SK-N-SH treated with all-trans-retinoic acid at 6 μM for 48 hours (cell line): Measurements from ENCODE around the gene FAHD2A.

Experiments used
- ATAC-seq: fragments of 200-7000 bp; cut with Tn5 transposase; 3 replicates; pipeline ENCODE4 v1.9.1; 2020; ENCODE audit warnings: mild to moderate bottlenecking, moderate library complexity
- ARNTL ChIP-seq: fragments of 450-650 bp; formaldehyde crosslinking; IDR thresholded peaks from 2 replicates; pipeline ENCODE4 v1.5.0; 2020; ENCODE audit warnings: low read depth, mild to moderate bottlenecking, moderate library complexity, borderline replicate concordance
- BACH2 ChIP-seq: fragments of 250-450 bp; sonication (Bioruptor Pico); IDR thresholded peaks from 2 replicates; pipeline ENCODE4 v1.9.0; 2021; ENCODE audit warnings: mild to moderate bottlenecking, borderline replicate concordance
- CREB5 ChIP-seq: fragments of 250-450 bp; sonication (Bioruptor Pico); IDR thresholded peaks from 2 replicates; pipeline ENCODE4 v1.5.1; 2020; ENCODE audit warnings: low read depth, mild to moderate bottlenecking, moderate library complexity
- CSDC2 ChIP-seq: fragments of 250-450 bp; sonication (Bioruptor Pico); IDR thresholded peaks from 2 replicates; pipeline ENCODE4 v1.5.0; 2020; ENCODE audit warnings: mild to moderate bottlenecking, moderate library complexity
- CSRNP3 ChIP-seq: fragments of 250-450 bp; sonication (Bioruptor Pico); IDR thresholded peaks from 2 replicates; pipeline ENCODE4 v1.5.1; 2021; ENCODE audit warnings: mild to moderate bottlenecking, moderate library complexity
- ESRRG ChIP-seq: fragments of 250-450 bp; sonication (Bioruptor Pico); IDR thresholded peaks from 2 replicates; pipeline ENCODE4 v1.6.1; 2021; ENCODE audit warnings: mild to moderate bottlenecking
- GLIS3 ChIP-seq: fragments of 250-450 bp; sonication (Bioruptor Pico); IDR thresholded peaks from 2 replicates; pipeline ENCODE4 v1.5.0; 2020; ENCODE audit warnings: mild to moderate bottlenecking, moderate library complexity
- ISL1 ChIP-seq: fragments of 250-450 bp; sonication (Bioruptor Pico); IDR thresholded peaks from 2 replicates; pipeline ENCODE4 v2.1.2; 2022; ENCODE audit warnings: mild to moderate bottlenecking, moderate library complexity
- OSR1 ChIP-seq: fragments of 250-450 bp; sonication (Bioruptor Pico); IDR thresholded peaks from 2 replicates; pipeline ENCODE4 v1.8.0; 2022; ENCODE audit warnings: moderate library complexity, mild to moderate bottlenecking, inconsistent platforms
- PATZ1 ChIP-seq: fragments of 250-450 bp; sonication (Bioruptor Pico); IDR thresholded peaks from 2 replicates; pipeline ENCODE4 v1.8.0; 2020; ENCODE audit warnings: mild to moderate bottlenecking, moderate library complexity, borderline replicate concordance
- POU6F1 ChIP-seq: fragments of 250-450 bp; sonication (Bioruptor Pico); IDR thresholded peaks from 2 replicates; pipeline ENCODE4 v1.8.0; 2021; ENCODE audit warnings: low read depth, mild to moderate bottlenecking, moderate library complexity, borderline replicate concordance
- PPARA ChIP-seq: fragments of 250-450 bp; sonication (Bioruptor Pico); IDR thresholded peaks from 2 replicates; pipeline ENCODE4 v1.5.0; 2020; ENCODE audit warnings: mild to moderate bottlenecking, borderline replicate concordance
- SNAI2 ChIP-seq: fragments of 250-450 bp; sonication (Bioruptor Pico); IDR thresholded peaks from 2 replicates; pipeline ENCODE4 v1.5.0; 2020; ENCODE audit warnings: mild to moderate bottlenecking, moderate library complexity
- TCF4 ChIP-seq: fragments of 250-450 bp; sonication (Bioruptor Pico); IDR thresholded peaks from 2 replicates; pipeline ENCODE4 v1.8.0; 2021; ENCODE audit warnings: mild to moderate bottlenecking, moderate library complexity, borderline replicate concordance
- TOX ChIP-seq: fragments of 250-450 bp; sonication (Bioruptor Pico); IDR thresholded peaks from 2 replicates; pipeline ENCODE4 v1.8.0; 2021; ENCODE audit warnings: mild to moderate bottlenecking, moderate library complexity, borderline replicate concordance
- TSHZ2 ChIP-seq: fragments of 250-450 bp; sonication (Bioruptor Pico); IDR thresholded peaks from 2 replicates; pipeline ENCODE4 v1.5.0; 2020; ENCODE audit warnings: mild to moderate bottlenecking, moderate library complexity
- ZC3H10 ChIP-seq: fragments of 250-450 bp; sonication (Bioruptor Pico); IDR thresholded peaks from 2 replicates; pipeline ENCODE4 v1.5.1; 2021; ENCODE audit warnings: mild to moderate bottlenecking, moderate library complexity
- ZFP3 ChIP-seq: fragments of 250-450 bp; sonication (Bioruptor Pico); IDR thresholded peaks from 2 replicates; pipeline ENCODE4 v1.5.0; 2020; ENCODE audit warnings: mild to moderate bottlenecking, moderate library complexity
- ZFP30 ChIP-seq: fragments of 450-650 bp; formaldehyde crosslinking; IDR thresholded peaks from 2 replicates; pipeline ENCODE4 v1.5.0; 2022; ENCODE audit warnings: mild to moderate bottlenecking, moderate library complexity
- ZNF565 ChIP-seq: fragments of 450-650 bp; formaldehyde crosslinking; conservative IDR thresholded peaks from 2 replicates; pipeline ENCODE4 v1.5.0; 2020; ENCODE audit warnings: low read depth, mild to moderate bottlenecking, moderate library complexity
- ZNF70 ChIP-seq: fragments of 450-650 bp; formaldehyde crosslinking; IDR thresholded peaks from 2 replicates; pipeline ENCODE4 v1.5.0; 2020; ENCODE audit warnings: mild to moderate bottlenecking, moderate library complexity
- ZNF8 ChIP-seq: fragments of 450-650 bp; formaldehyde crosslinking; IDR thresholded peaks from 2 replicates; pipeline ENCODE4 v1.5.0; 2020; ENCODE audit warnings: mild to moderate bottlenecking, moderate library complexity

The FAHD2A gene

GRCh38 chr2:95391641-95392310 lies 10.7 kb upstream of the FAHD2A start:
- no peak for ATAC-seq
- TF ChIP-seq CSDC2 (no peak), SNAI2 (CRISPR knock-in tag) (no peak), ZNF8 (CRISPR knock-in tag) (no peak), ZFP3 (CRISPR knock-in tag) (no peak), ZFP30 (no peak), CREB5 (CRISPR knock-in tag) (no peak), TSHZ2 (CRISPR knock-in tag) (no peak), BACH2 (CRISPR knock-in tag) (no peak), CSRNP3 (no peak), TCF4 (CRISPR knock-in tag) (no peak), OSR1 (CRISPR knock-in tag) (no peak)

- TF ChIP-seq ESRRG (CRISPR knock-in tag): no peak
- TF ChIP-seq CSDC2: no peak
- no peak for TF ChIP-seq ZC3H10 (CRISPR knock-in tag)
- TF ChIP-seq, all 23 proteins: peak for 0
- ATAC-seq: no peak
Observed at GRCh38 chr2:95392320-95392719, 10.2 kb upstream of the FAHD2A start.

- ATAC-seq: no peak
- TF ChIP-seq TCF4 (CRISPR knock-in tag) (no peak), CSRNP3 (no peak), BACH2 (CRISPR knock-in tag) (no peak), ZNF565 (CRISPR knock-in tag) (no peak), GLIS3 (no peak), PPARA (CRISPR knock-in tag) (no peak), ZFP3 (CRISPR knock-in tag) (no peak), ARNTL (no peak)
Observed at GRCh38 chr2:95392730-95393455, 9.6 kb upstream of the FAHD2A start.

GRCh38 chr2:95393901-95394300 lies 8.6 kb upstream of the FAHD2A start:
- ATAC-seq: no peak
- TF ChIP-seq POU6F1 (CRISPR knock-in tag) (no peak), BACH2 (CRISPR knock-in tag) (no peak), CSDC2 (no peak), ARNTL (no peak), CREB5 (CRISPR knock-in tag) (no peak), TCF4 (CRISPR knock-in tag) (no peak), PATZ1 (CRISPR knock-in tag) (no peak), OSR1 (CRISPR knock-in tag) (no peak), SNAI2 (CRISPR knock-in tag) (no peak), ZFP30 (no peak), ISL1 (CRISPR knock-in tag) (no peak), ZFP3 (CRISPR knock-in tag) (no peak), ZC3H10 (CRISPR knock-in tag) (no peak), ZNF565 (CRISPR knock-in tag) (no peak), PPARA (CRISPR knock-in tag) (no peak), TOX (CRISPR knock-in tag) (no peak), ZNF70 (CRISPR knock-in tag) (no peak)
